ENCODE data around the gene INSC. TPM values are rescaled to one million over a fixed set of nuclear protein-coding genes. Genes with fewer than 3 reads are reported as not detected.

Gene INSC
- total RNA-seq, 1 experiment from 2014 or later = not detected

GRCh38 chr11:15166204-15166603 lies 51.5 kb downstream of the INSC start:
- peaks cover 40% of the 10 kb centered on the region for H3K27me3 Mint-ChIP-seq (ENCODE audit: unreplicated experiment)
- H3K36me3 Mint-ChIP-seq (ENCODE audit: insufficient read depth, unreplicated experiment) = no peaks in the 10 kb centered on the region
- CTCF ChIA-PET = no interaction called here
- no TSS peak for BruUV-seq (replicated peaks)
- no peak overlapping the region for H3K27ac Mint-ChIP-seq (ENCODE audit: unreplicated experiment)
- no peak for DNase-seq
- intact Hi-C loops (cut with micrococcal nuclease; ENCODE audit: unreplicated experiment) = no loop called here
- no peaks in the 10 kb centered on the region for H3K4me1 Mint-ChIP-seq (ENCODE audit: low read depth, unreplicated experiment)
- H3K4me3 Mint-ChIP-seq (ENCODE audit: low read depth, unreplicated experiment) = no peak overlapping the region
- H3K9me3 Mint-ChIP-seq (ENCODE audit: low read depth, unreplicated experiment) = no peaks in the 10 kb centered on the region
- TF ChIP-seq CTCF (IDR thresholded peaks at IDR 0.05; ENCODE audit: unreplicated experiment) = no peak

- H3K36me3 Mint-ChIP-seq (ENCODE audit: insufficient read depth, unreplicated experiment) = no peaks in the 10 kb centered on the region
- no peak overlapping the region for H3K4me3 Mint-ChIP-seq (ENCODE audit: low read depth, unreplicated experiment)
- no peak overlapping the region for H3K27ac Mint-ChIP-seq (ENCODE audit: unreplicated experiment)
- intact Hi-C loops (cut with micrococcal nuclease; ENCODE audit: unreplicated experiment) = no loop called here
- no peak for DNase-seq
- no peaks in the 10 kb centered on the region for H3K9me3 Mint-ChIP-seq (ENCODE audit: low read depth, unreplicated experiment)
- no TSS peak for BruUV-seq (replicated peaks)
- TF ChIP-seq CTCF (IDR thresholded peaks at IDR 0.05; ENCODE audit: unreplicated experiment) = no peak
- H3K27me3 Mint-ChIP-seq (ENCODE audit: unreplicated experiment) = peaks cover 55% of the 10 kb centered on the region
- CTCF ChIA-PET = interaction anchor here (0.7 kb wide), 1 partner anchor 38 kb away, joined by 4 read pairs; no protein-coding TSS in a partner anchor
- no peaks in the 10 kb centered on the region for H3K4me1 Mint-ChIP-seq (ENCODE audit: low read depth, unreplicated experiment)
These were observed 55.3 kb downstream of the INSC start for GRCh38 chr11:15169815-15170551.

- no peak for DNase-seq
- CTCF ChIA-PET = no interaction called here
- TF ChIP-seq CTCF (IDR thresholded peaks at IDR 0.05; ENCODE audit: unreplicated experiment) = no peak
- Mint-ChIP-seq H3K4me3 (ENCODE audit: low read depth, unreplicated experiment) (no peak overlapping the region), H3K27me3 (ENCODE audit: unreplicated experiment) (peaks cover 50% of the 10 kb centered on the region), H3K36me3 (ENCODE audit: insufficient read depth, unreplicated experiment) (no peaks in the 10 kb centered on the region), H3K4me1 (ENCODE audit: low read depth, unreplicated experiment) (no peaks in the 10 kb centered on the region), H3K9me3 (ENCODE audit: low read depth, unreplicated experiment) (no peaks in the 10 kb centered on the region), H3K27ac (ENCODE audit: unreplicated experiment) (no peak overlapping the region)
- no TSS peak for BruUV-seq (replicated peaks)
- intact Hi-C loops (cut with micrococcal nuclease; ENCODE audit: unreplicated experiment) = no loop called here
These were observed 56.0 kb downstream of the INSC start for GRCh38 chr11:15170698-15171097.

GRCh38 chr11:15171956-15172355 lies 57.2 kb downstream of the INSC start:
- no peaks in the 10 kb centered on the region for H3K4me1 Mint-ChIP-seq (ENCODE audit: low read depth, unreplicated experiment)
- TF ChIP-seq CTCF (IDR thresholded peaks at IDR 0.05; ENCODE audit: unreplicated experiment) = no peak
- intact Hi-C loops (cut with micrococcal nuclease; ENCODE audit: unreplicated experiment) = no loop called here
- no peaks in the 10 kb centered on the region for H3K9me3 Mint-ChIP-seq (ENCODE audit: low read depth, unreplicated experiment)
- H3K4me3 Mint-ChIP-seq (ENCODE audit: low read depth, unreplicated experiment) = no peak overlapping the region
- H3K36me3 Mint-ChIP-seq (ENCODE audit: insufficient read depth, unreplicated experiment) = no peaks in the 10 kb centered on the region
- CTCF ChIA-PET = no interaction called here
- BruUV-seq (replicated peaks) = no TSS peak
- peaks cover 50% of the 10 kb centered on the region for H3K27me3 Mint-ChIP-seq (ENCODE audit: unreplicated experiment)
- no peak for DNase-seq
- no peak overlapping the region for H3K27ac Mint-ChIP-seq (ENCODE audit: unreplicated experiment)
